Prostate gland (tissue), 2 donors: ENCODE measurements around the gene CHD3.

Experiments used
- POLR2A ChIP-seq: fragments of 450-650 bp; IDR thresholded peaks from one replicate; pipeline ENCODE4 v1.6.1; 2016; ENCODE audit warnings: antibody characterized with exemption, mild to moderate bottlenecking
- POLR2AphosphoS5 ChIP-seq: sonication (generic); formaldehyde crosslinking; IDR thresholded peaks from one replicate; pipeline ENCODE4 v1.6.1; 2017; ENCODE audit warnings: antibody characterized with exemption
- TF ChIP-seq, protein P1 (sequence below), 4 experiments: fragments of 200-600 bp in 2 of 4; fragments of 450-650 bp in 2 of 4; sonication (generic) in 2 of 4; IDR thresholded peaks; 1 replicate in 3 of 4; 2 replicates in 1 of 4; pipeline ENCODE4 v1.5.1; 2016 to 2019; ENCODE audit warnings: antibody characterized with exemption in 4 of 4, mild to moderate bottlenecking in 2 of 4, moderate library complexity in 2 of 4

- TF ChIP-seq POLR2AphosphoS5 = no peak
- TF ChIP-seq, protein P1, sequence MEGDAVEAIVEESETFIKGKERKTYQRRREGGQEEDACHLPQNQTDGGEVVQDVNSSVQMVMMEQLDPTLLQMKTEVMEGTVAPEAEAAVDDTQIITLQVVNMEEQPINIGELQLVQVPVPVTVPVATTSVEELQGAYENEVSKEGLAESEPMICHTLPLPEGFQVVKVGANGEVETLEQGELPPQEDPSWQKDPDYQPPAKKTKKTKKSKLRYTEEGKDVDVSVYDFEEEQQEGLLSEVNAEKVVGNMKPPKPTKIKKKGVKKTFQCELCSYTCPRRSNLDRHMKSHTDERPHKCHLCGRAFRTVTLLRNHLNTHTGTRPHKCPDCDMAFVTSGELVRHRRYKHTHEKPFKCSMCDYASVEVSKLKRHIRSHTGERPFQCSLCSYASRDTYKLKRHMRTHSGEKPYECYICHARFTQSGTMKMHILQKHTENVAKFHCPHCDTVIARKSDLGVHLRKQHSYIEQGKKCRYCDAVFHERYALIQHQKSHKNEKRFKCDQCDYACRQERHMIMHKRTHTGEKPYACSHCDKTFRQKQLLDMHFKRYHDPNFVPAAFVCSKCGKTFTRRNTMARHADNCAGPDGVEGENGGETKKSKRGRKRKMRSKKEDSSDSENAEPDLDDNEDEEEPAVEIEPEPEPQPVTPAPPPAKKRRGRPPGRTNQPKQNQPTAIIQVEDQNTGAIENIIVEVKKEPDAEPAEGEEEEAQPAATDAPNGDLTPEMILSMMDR (IDR thresholded peaks at IDR 0.05) = no peak
- no peak for TF ChIP-seq POLR2A
Observed at GRCh38 chr17:7848739-7849129, 39.9 kb upstream of the CHD3 start.
